Smooth muscle cell (in vitro differentiated cells): Measurements from ENCODE around the gene ASXL3. TPM values are rescaled to one million over a fixed set of nuclear protein-coding genes. Genes with fewer than 3 reads are reported as not detected.

ENCODE experiments used
- DNase-seq: peaks from one replicate; lab custom pipeline; 2025; ENCODE audit not compliant: unreplicated experiment; lab: John Stamatoyannopoulos, UW
- H2AFZ ChIP-seq: fragments of 200-600 bp; sonication (generic); 2 replicates; pipeline ENCODE4 v1.6.0; 2016; ENCODE audit warnings: antibody characterized with exemption, low read depth, mild to moderate bottlenecking
- H3F3A ChIP-seq: fragments of 200-600 bp; sonication (generic); 2 replicates; pipeline ENCODE4 v1.6.0; 2017; ENCODE audit warnings: antibody characterized with exemption, low read depth
- H3K27ac ChIP-seq: fragments of 200-600 bp; sonication (generic); 2 replicates; pipeline ENCODE4 v1.5.1; 2016; ENCODE audit warnings: low read depth, mild to moderate bottlenecking
- H3K27me3 ChIP-seq: fragments of 200-600 bp; sonication (generic); 2 replicates; pipeline ENCODE4 v1.6.1; 2016; ENCODE audit warnings: low read depth, mild to moderate bottlenecking
- H3K36me3 ChIP-seq: fragments of 200-600 bp; sonication (generic); 2 replicates; pipeline ENCODE4 v1.5.1; 2016; ENCODE audit warnings: low read depth
- H3K4me1 ChIP-seq: fragments of 200-600 bp; sonication (generic); 2 replicates; pipeline ENCODE4 v1.5.1; 2016; ENCODE audit warnings: low read depth
- H3K4me2 ChIP-seq: fragments of 200-600 bp; sonication (generic); 2 replicates; pipeline ENCODE4 v1.6.0; 2016; ENCODE audit warnings: mild to moderate bottlenecking
- H3K4me3 ChIP-seq: fragments of 200-600 bp; sonication (generic); 2 replicates; pipeline ENCODE4 v1.5.1; 2016; ENCODE audit warnings: mild to moderate bottlenecking
- H3K79me2 ChIP-seq: fragments of 200-600 bp; sonication (generic); 2 replicates; pipeline ENCODE4 v1.6.0; 2016; ENCODE audit warnings: low read depth, mild to moderate bottlenecking
- H3K9ac ChIP-seq: fragments of 200-600 bp; sonication (generic); 2 replicates; pipeline ENCODE4 v1.6.0; 2016; ENCODE audit warnings: low read depth
- H3K9me3 ChIP-seq: fragments of 200-600 bp; sonication (generic); replicated peaks from 2 replicates; pipeline ENCODE4 v1.5.1; 2016; ENCODE audit warnings: low read depth
- H4K20me1 ChIP-seq: fragments of 200-600 bp; sonication (generic); 2 replicates; pipeline ENCODE4 v1.6.0; 2016; ENCODE audit warnings: low read depth
- WGBS: methylation state at CpG from one replicate; pipeline ENCODE4 v1.1.7; 2016; ENCODE audit warnings: low lambda C conversion rate; 5-methylcytosine and 5-hydroxymethylcytosine counted together
- polyA plus RNA-seq: library from polyadenylated mRNA; unstranded; fragments of >200 nt; fragmentation: Nextera tagmentation; extraction: Ambion mirVana; gene quantifications from 2 replicates; pipeline ENCODE4 v1.2.1, GENCODE V29; 2016
- total RNA-seq: library from RNA; depleted of rRNA; stranded (reverse); fragments of >200 nt; gene quantifications from 2 replicates; pipeline ENCODE4 v1.2.3, GENCODE V29; 2014
- TF ChIP-seq, protein P1 (sequence below): fragments of 200-600 bp; sonication (generic); IDR thresholded peaks from 2 replicates; pipeline ENCODE4 v1.5.1; 2017; ENCODE audit warnings: borderline replicate concordance, mild to moderate bottlenecking, antibody characterized with exemption; ENCODE audit not compliant: insufficient read depth, poor library complexity, severe bottlenecking

Gene ASXL3
- total and polyA plus RNA-seq, 2 experiments from 2014 or later, result 1.2 to 5.9 TPM

DNA sequence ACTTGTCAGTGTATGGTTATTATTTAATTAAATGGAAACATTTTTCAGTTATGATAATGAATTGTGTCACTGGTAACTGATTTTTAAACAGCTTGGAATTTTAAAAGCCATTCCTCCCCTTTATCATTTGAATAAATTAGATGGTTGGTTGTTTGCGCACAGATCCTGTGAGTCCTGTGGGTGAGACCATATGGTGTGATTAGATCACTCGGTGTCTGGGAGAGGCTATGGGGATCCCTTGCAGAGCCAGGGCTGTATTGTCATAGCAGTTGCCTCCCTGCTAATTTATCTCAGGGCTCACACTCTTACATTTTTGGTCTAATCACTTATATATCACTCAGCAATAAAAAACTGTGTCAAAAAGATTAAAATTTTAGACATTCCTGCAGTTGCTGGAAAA lies 133.5 kb downstream of the ASXL3 start:
- WGBS, result 72% methylated on average over 2 of the region's 2 CpGs

DNA sequence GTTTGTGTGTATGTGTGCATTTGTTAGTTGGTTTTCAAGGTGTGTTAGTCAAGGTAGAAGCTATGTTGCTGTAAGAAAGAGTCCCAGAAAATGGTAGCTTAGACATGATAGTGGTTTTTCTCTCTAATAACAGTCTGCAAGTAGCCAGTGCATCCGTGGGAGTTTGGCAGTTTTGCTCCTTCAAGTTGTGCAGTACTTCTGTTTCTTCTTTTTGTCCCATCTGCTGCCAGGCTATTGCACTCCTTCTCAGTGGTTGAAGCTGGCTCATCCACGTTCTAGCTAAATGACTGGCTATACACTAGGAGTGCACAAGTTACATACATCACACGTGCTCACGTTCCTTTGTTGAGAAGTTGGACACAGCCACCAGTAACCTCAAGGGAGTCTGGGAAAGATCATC lies 134.7 kb downstream of the ASXL3 start:
- H2AFZ ChIP-seq, result no peak overlapping the region
- H3K4me3 ChIP-seq, result no peak overlapping the region
- no peaks in the 10 kb centered on the region for H3K9me3 ChIP-seq
- 93% methylated on average over 4 of the region's 4 CpGs for WGBS
- no peak overlapping the region for H3K4me2 ChIP-seq
- no peak overlapping the region for H3K27ac ChIP-seq
- no peak overlapping the region for H3K9ac ChIP-seq
- H3F3A ChIP-seq, result no peaks in the 10 kb centered on the region
- no peaks in the 10 kb centered on the region for H3K36me3 ChIP-seq
- no peaks in the 10 kb centered on the region for H3K27me3 ChIP-seq
- no peaks in the 10 kb centered on the region for H3K79me2 ChIP-seq
- no peak for DNase-seq
- H3K4me1 ChIP-seq, result no peaks in the 10 kb centered on the region
- TF ChIP-seq, protein P1, sequence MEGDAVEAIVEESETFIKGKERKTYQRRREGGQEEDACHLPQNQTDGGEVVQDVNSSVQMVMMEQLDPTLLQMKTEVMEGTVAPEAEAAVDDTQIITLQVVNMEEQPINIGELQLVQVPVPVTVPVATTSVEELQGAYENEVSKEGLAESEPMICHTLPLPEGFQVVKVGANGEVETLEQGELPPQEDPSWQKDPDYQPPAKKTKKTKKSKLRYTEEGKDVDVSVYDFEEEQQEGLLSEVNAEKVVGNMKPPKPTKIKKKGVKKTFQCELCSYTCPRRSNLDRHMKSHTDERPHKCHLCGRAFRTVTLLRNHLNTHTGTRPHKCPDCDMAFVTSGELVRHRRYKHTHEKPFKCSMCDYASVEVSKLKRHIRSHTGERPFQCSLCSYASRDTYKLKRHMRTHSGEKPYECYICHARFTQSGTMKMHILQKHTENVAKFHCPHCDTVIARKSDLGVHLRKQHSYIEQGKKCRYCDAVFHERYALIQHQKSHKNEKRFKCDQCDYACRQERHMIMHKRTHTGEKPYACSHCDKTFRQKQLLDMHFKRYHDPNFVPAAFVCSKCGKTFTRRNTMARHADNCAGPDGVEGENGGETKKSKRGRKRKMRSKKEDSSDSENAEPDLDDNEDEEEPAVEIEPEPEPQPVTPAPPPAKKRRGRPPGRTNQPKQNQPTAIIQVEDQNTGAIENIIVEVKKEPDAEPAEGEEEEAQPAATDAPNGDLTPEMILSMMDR, result no peak
- H4K20me1 ChIP-seq, result no peaks in the 10 kb centered on the region

More for the DNA sequence above, 133.5 kb downstream of the ASXL3 start:
- no peaks in the 10 kb centered on the region for H4K20me1 ChIP-seq
- no peaks in the 10 kb centered on the region for H3K79me2 ChIP-seq
- no peaks in the 10 kb centered on the region for H3K9me3 ChIP-seq
- H3K4me3 ChIP-seq, result no peak overlapping the region
- H3K27ac ChIP-seq, result no peak overlapping the region
- H3F3A ChIP-seq, result no peaks in the 10 kb centered on the region
- no peak overlapping the region for H3K4me2 ChIP-seq
- no peak overlapping the region for H2AFZ ChIP-seq
- H3K36me3 ChIP-seq, result no peaks in the 10 kb centered on the region
- H3K9ac ChIP-seq, result no peak overlapping the region
- H3K27me3 ChIP-seq, result no peaks in the 10 kb centered on the region
- DNase-seq, result no peak
- TF ChIP-seq, protein P1, result no peak
- H3K4me1 ChIP-seq, result no peaks in the 10 kb centered on the region

DNA sequence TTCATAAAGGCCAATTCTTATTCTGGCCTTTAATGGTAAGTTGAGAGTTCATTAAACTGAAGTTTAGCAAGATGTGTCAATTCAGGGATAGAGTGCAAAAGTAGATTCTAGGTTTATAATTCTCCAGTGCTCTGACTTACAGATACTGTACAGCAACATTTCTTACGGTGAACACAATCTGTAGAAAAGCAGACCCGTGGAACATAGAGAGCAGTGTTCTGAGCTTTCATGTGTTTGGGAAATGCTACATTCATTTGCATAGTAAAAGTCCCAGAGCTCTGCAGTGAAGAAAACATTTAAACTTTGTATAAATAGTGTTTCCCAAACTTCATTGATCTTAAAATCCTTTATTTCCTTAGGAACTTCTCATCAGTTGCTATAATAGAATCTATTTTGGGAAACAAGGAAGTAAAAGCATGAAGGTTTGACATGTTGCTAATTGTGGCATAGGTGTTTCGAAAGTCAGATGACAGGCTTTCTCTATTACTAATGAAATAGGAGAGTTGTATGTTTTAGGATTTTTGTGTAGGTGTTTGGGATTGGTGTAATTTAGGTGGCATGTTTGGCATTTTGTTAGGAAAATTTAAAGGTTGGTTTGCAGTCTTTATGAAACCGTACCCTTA lies 138.2 kb downstream of the ASXL3 start:
- Histone ChIP-seq H3K9me3 (no peaks in the 10 kb centered on the region), H3K4me1 (no peaks in the 10 kb centered on the region), H3K9ac (no peak overlapping the region), H4K20me1 (no peaks in the 10 kb centered on the region), H2AFZ (no peak overlapping the region), H3K27me3 (no peaks in the 10 kb centered on the region), H3K27ac (no peak overlapping the region), H3K79me2 (no peaks in the 10 kb centered on the region), H3K4me3 (no peak overlapping the region), H3K36me3 (no peaks in the 10 kb centered on the region), H3K4me2 (no peak overlapping the region), H3F3A (no peaks in the 10 kb centered on the region)
- no peak for DNase-seq
- TF ChIP-seq, protein P1, result no peak
- 87% methylated on average over 4 of the region's 4 CpGs for WGBS

DNA sequence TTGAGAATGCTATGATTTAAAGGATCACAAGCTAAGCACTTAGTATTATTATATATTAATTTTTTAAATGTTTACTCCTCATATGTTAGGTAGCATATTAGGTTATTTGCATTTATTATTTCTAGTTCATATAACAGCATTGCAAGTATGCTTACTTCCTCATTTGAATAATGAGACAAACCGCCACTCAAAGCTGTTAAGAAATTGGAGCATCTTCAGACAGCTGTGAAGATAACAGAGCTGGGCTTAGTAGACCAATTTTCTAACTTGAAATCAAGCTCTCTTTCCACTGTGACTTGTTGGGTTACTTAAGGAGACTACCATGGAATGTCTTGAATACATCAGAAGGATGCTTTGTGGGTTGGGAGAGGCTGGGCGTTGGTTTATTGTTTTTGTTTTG lies 139.3 kb downstream of the ASXL3 start:
- H3K79me2 ChIP-seq, result no peaks in the 10 kb centered on the region
- no peak for DNase-seq
- H3K4me2 ChIP-seq, result no peak overlapping the region
- H3K9me3 ChIP-seq, result no peaks in the 10 kb centered on the region
- H3K27ac ChIP-seq, result no peak overlapping the region
- H4K20me1 ChIP-seq, result no peaks in the 10 kb centered on the region
- H3K4me1 ChIP-seq, result no peaks in the 10 kb centered on the region
- H3K36me3 ChIP-seq, result no peaks in the 10 kb centered on the region
- no peak overlapping the region for H2AFZ ChIP-seq
- H3K4me3 ChIP-seq, result no peak overlapping the region
- no peak overlapping the region for H3K9ac ChIP-seq
- TF ChIP-seq, protein P1, result no peak
- WGBS, result 95% methylated on average over 2 of the region's 2 CpGs
- no peaks in the 10 kb centered on the region for H3F3A ChIP-seq
- no peaks in the 10 kb centered on the region for H3K27me3 ChIP-seq
